Renal cortex interstitium (tissue), 11 donors: ENCODE measurements around the gene CCDC7. TPM values are rescaled to one million over a fixed set of nuclear protein-coding genes. Genes with fewer than 3 reads are reported as not detected.
"Not testable (repeated sequence)": the region's sequence is repeated elsewhere in the genome, so short reads cannot be mapped to it uniquely, and the experiment has no call there.

ENCODE experiments used
- DNase-seq, 11 donors: peaks; one replicate each; pipeline ENCODE4 v3.0.0-alpha.2; 2013; ENCODE audit warnings: low read depth in 9 of 11, low spot score in 4 of 11; ENCODE audit errors: extremely low read depth in 1 of 11
- polyA plus RNA-seq, 3 donors: library from polyadenylated mRNA; unstranded; fragments of 120-200 nt; gene quantifications; one replicate each; pipeline ENCODE4 v1.2.1, GENCODE V29; 2013; ENCODE audit not compliant: insufficient read length in 3 of 3

CCDC7 gene
- polyA plus RNA-seq, 3 donors: 4.2 to 6.1 (median 6.0) TPM

GRCh38 chr10:32657430-32657829 is 211.5 kb downstream of the CCDC7 start:
- not testable (repeated sequence) for DNase-seq

GRCh38 chr10:32661346-32661745 is 215.4 kb downstream of the CCDC7 start:
- DNase-seq: no peak

- no peak for DNase-seq
Measured at GRCh38 chr10:32680803-32681557, 235.0 kb downstream of the CCDC7 start.

- DNase-seq: no peak
Measured at GRCh38 chr10:32684291-32684690, 238.4 kb downstream of the CCDC7 start.

- no peak for DNase-seq
Measured at GRCh38 chr10:32687116-32687515, 241.2 kb downstream of the CCDC7 start.

DNA sequence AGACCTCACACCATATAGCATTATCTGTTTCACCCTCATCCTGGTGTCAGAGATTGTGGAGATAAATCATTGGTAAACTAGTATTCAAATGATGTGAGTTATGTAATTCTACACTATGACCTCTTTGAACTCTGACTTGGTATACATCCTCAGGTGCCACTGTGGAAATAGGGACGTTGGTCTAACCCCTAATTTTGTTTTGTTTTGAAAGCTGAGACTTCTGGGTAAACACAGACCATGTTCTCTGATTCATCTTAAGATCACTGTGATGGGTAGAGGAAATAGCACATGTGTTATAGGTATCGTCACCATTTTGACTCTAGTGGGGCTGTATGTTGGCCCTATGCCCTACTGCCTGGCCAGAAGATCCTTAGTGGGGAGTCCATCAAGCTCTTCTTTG is 241.6 kb downstream of the CCDC7 start:
- no peak for DNase-seq

DNA sequence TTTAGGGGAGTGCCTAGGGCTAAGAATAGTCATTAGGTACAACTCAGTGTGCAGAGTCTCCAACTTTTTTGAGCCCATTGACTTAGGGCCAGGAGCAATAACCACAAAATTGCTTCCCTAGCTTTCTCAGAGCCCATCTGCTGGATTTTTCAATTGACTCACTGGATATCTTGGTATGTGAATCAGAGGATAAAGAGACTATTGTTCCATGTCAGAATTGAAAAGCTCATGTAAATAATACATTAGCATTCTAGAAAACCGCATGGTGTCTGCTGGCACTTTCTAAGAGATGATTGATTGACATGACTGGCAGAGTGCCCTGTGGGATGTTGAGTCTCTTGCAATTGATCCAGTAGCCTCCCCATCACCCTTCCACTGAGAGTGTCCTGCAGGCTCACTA is 246.2 kb downstream of the CCDC7 start:
- no peak for DNase-seq

DNA sequence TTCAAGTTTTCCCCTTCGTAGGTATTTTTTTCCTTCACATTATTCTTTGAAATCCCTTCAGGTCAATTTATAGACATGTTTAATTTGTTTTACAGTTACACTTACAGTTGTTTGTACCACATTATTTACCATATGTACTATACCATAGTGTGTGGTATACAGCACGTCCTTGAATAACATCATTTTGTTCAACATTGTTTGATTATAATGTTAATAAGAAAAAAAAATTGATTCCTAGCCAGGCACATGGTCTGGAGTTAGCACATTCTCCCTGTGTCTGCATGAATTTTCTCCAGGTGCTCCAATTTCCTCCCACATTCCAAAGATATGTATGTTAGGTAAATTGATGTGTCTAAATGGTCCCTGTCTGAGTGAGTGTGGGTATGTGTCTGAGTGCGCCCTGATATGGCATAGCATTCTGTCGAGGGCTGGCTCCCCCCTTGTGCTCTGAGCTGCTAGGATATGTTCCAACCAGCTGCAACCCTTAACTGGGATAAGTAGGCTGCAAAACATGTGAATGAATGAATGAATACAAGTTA is 247.6 kb downstream of the CCDC7 start:
- DNase-seq: no peak

- not testable (repeated sequence) for DNase-seq
Measured at GRCh38 chr10:32699683-32700082, 253.7 kb downstream of the CCDC7 start.

GRCh38 chr10:32713560-32713959 is 267.6 kb downstream of the CCDC7 start:
- DNase-seq: no peak

GRCh38 chr10:32731527-32731926 is 285.6 kb downstream of the CCDC7 start:
- DNase-seq: no peak

DNA sequence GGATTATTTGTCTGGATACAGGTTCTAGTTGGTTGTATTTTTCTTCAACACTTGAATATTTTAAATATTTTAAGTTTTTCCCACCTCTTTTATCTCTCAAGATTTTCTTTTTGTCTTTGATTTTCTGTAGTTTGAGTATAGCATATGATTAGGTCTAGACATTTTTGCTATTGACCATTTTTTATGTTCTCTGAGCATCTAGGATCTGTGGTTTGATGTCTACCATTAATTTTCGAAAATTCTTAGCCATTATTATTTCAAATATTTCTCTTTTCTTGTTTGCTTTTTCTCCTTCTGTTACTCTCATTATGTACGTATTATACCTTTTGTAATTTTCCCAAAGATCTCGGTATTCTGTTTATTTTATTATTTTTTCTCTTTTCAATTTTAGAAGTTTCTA is 293.0 kb downstream of the CCDC7 start:
- no peak for DNase-seq

DNA sequence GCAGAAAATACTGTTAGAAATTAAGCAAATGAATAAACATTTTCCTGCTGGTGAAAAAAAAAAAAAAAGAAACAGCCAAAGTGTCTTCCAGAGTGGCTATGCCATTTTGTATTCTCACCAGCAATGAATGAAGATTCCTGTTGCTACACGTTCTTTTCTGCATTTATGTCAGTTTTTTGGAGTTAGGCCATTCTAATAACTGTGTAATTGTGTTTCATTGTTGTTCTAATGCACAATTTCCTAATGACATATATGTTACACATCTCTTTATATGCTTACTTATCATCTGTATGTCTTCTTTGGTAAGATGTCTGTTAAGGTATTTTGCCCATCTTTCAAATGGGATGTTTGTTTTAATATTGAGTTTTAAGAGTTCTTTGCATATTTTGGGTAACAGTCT is 298.4 kb downstream of the CCDC7 start:
- DNase-seq: no peak

DNA sequence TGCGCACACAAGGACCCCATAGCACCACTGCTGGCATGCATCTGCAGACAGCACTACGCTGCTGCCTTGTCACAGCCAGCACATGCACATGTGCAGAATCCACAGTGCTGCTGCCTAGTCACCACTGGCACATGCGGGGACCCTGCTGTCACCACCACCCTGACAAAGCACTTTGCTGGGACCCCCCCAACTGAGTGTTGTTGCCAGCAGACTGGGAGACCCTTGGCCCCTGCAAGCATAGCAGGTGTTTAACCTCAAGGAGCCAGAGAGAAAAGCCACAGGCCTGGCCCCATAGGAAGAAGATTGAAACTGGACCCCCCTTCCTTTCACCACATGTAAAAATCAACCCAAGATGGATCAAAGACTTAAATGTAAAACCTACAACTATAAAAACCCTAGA is 300.9 kb downstream of the CCDC7 start:
- no peak for DNase-seq

DNA sequence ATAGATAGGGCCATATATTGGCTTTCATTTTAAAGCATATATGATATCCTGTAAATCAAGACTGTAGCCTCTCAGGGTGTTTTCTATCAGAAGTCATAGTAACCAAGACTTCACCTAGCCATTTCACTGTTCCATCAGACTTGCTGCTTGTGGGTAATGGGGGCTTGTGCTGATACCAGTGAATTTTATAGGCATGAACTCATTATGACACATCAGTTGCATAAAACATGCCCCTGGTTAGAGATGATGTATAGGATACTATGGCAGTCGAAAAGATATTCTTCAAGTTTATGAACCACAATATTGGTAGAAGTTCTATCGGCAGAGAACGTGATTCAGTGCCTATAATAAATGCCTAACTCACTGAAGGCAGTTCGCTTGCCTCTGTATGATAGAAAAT is 305.6 kb downstream of the CCDC7 start:
- DNase-seq: no peak

GRCh38 chr10:32754900-32755299 is 309.0 kb downstream of the CCDC7 start:
- DNase-seq: not testable (repeated sequence)

- no peak for DNase-seq
Measured at GRCh38 chr10:32771217-32771616, 325.3 kb downstream of the CCDC7 start.

GRCh38 chr10:32773105-32773504 is 327.2 kb downstream of the CCDC7 start:
- DNase-seq: no peak

DNA sequence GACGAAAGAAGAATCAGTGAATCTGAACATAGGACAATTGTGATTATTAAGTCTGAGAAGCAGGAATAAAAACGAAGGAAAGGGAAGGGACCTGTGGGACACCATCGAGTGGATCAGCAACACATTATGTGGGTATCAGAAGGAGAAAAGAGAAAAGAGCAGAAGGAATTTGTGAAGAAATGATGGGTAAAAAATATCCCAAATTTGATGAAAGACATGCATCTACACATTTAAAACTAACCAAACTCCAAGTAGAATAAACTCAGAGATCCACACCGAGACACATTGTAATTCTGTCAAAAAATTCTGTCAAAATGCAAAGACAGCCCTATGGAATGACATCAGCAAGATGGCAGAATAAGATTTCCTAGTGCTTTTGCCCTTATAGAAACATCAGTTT is 341.0 kb downstream of the CCDC7 start:
- no peak for DNase-seq

DNA sequence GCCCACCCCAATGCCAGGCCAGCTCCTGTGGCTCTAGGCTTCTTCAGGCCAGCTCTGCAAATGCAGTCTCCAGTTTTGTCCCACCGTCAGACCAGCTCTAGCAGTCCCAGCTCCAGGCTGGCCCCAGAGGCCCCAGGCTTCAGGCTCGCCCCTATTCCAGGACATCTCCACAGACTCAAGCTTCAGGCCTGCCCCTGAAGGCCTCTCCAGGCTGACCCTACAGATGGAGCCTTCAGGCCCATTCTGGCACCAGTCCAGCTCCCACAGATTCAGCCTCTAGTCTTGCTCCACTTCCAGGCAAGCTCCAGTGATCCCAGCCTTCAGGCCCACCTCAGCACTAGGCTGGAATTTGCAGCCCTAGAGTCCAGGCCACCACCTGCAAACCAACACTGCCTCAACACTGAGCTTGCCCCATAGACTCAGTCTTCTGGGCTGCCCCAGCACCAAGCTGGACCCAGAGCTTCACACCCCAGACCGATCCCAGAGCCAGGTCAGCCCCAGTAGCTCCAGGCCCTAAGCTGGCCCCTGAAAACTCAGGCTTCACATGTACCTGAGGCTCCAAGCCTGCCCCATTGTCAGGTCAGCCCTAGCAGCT is 341.8 kb downstream of the CCDC7 start:
- DNase-seq: no peak

GRCh38 chr10:32788359-32788758 is 342.4 kb downstream of the CCDC7 start:
- DNase-seq: no peak
